ENCODE measurements around the gene PI16. TPM values are rescaled to one million over a fixed set of nuclear protein-coding genes. Genes with fewer than 3 reads are reported as not detected.

The PI16 gene
- total RNA-seq, 1 experiment from 2014 or later: 0.17 TPM

DNA sequence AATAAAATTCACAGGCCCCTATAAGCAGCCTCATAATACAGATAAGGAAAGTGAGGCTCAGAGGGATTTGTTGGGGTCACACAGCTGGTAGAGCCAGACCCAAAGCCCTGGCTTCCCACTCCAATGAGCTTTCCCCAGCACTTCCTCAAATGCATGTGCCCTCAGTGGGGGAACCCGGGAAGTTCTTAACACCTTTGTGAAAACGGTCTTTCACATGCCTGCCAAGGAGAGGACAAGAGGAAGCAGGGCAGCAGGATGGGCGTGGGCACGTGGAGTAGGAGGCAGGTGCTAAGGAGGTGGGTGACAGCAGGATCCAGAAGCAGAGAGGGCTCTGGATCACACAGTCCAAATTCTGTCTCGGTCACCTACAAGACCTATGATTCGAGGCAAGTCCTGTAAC is 598 bp downstream of the PI16 start (continued):
- TF ChIP-seq, protein P1, sequence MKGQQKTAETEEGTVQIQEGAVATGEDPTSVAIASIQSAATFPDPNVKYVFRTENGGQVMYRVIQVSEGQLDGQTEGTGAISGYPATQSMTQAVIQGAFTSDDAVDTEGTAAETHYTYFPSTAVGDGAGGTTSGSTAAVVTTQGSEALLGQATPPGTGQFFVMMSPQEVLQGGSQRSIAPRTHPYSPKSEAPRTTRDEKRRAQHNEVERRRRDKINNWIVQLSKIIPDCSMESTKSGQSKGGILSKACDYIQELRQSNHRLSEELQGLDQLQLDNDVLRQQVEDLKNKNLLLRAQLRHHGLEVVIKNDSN (CRISPR knock-in tag; IDR thresholded peaks at IDR 0.05): no peak
- TF ChIP-seq, protein P2, sequence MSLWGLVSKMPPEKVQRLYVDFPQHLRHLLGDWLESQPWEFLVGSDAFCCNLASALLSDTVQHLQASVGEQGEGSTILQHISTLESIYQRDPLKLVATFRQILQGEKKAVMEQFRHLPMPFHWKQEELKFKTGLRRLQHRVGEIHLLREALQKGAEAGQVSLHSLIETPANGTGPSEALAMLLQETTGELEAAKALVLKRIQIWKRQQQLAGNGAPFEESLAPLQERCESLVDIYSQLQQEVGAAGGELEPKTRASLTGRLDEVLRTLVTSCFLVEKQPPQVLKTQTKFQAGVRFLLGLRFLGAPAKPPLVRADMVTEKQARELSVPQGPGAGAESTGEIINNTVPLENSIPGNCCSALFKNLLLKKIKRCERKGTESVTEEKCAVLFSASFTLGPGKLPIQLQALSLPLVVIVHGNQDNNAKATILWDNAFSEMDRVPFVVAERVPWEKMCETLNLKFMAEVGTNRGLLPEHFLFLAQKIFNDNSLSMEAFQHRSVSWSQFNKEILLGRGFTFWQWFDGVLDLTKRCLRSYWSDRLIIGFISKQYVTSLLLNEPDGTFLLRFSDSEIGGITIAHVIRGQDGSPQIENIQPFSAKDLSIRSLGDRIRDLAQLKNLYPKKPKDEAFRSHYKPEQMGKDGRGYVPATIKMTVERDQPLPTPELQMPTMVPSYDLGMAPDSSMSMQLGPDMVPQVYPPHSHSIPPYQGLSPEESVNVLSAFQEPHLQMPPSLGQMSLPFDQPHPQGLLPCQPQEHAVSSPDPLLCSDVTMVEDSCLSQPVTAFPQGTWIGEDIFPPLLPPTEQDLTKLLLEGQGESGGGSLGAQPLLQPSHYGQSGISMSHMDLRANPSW (CRISPR knock-in tag; conservative IDR thresholded peaks at IDR 0.05; ENCODE audit: low read depth): no peak
- TF ChIP-seq ZNF416 (CRISPR knock-in tag; IDR thresholded peaks at IDR 0.05) (no peak), SOX15 (CRISPR knock-in tag; IDR thresholded peaks at IDR 0.05) (no peak), RORB (CRISPR knock-in tag; IDR thresholded peaks at IDR 0.05) (no peak)
- TF ChIP-seq, protein P3, sequence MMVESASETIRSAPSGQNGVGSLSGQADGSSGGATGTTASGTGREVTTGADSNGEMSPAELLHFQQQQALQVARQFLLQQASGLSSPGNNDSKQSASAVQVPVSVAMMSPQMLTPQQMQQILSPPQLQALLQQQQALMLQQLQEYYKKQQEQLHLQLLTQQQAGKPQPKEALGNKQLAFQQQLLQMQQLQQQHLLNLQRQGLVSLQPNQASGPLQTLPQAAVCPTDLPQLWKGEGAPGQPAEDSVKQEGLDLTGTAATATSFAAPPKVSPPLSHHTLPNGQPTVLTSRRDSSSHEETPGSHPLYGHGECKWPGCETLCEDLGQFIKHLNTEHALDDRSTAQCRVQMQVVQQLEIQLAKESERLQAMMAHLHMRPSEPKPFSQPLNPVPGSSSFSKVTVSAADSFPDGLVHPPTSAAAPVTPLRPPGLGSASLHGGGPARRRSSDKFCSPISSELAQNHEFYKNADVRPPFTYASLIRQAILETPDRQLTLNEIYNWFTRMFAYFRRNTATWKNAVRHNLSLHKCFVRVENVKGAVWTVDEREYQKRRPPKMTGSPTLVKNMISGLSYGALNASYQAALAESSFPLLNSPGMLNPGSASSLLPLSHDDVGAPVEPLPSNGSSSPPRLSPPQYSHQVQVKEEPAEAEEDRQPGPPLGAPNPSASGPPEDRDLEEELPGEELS (CRISPR knock-in tag; IDR thresholded peaks at IDR 0.05): no peak
- TF ChIP-seq, protein P4, sequence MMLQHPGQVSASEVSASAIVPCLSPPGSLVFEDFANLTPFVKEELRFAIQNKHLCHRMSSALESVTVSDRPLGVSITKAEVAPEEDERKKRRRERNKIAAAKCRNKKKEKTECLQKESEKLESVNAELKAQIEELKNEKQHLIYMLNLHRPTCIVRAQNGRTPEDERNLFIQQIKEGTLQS (CRISPR knock-in tag; conservative IDR thresholded peaks at IDR 0.05): no peak

DNA sequence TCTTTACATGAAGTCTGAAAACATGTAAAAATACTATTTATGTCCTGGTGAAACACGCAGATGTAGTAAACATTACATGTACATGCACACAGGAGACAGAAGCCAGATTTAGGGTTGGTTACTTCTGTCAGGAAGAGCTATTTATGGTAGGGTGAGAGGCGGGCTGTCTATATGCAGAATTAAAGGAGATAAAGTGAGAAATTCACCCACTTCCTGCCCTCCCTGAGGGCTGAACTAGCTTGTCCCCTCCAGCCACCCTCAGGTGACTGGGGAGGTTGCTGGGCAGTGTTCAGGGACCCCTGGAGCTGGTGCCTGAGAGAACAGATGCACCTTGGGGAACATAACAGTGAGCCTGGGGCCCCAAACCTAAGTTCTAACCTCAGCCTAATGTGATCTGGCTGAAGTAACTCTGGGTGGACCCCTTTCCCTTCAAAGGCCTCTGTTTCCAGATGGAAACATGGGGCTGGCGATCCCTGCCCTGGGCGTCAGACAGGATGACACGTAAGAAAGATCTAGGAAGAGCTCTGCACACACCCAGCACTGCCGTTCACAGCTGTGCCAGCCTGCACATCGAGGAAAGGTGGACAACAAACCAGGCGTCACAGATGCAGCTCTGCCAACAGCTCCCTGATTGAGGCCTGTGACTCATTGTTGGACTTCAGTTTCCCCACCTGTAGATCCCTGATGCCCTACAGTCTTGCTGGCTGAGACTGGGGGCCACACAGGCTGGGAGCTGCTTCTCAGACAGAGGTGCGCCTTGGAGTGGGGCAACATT is 1.3 kb downstream of the PI16 start:
- Mint-ChIP-seq H3K27me3 (ENCODE audit: low read depth) (no peaks in the 10 kb centered on the region), H3K36me3 (no peaks in the 10 kb centered on the region), H3K4me1 (peaks cover 9% of the 10 kb centered on the region), H3K27ac (no peak overlapping the region; the same call in 1 of the 2 replicates), H3K9me3 (no peaks in the 10 kb centered on the region), H3K4me3 (no peak overlapping the region)
- ChIA-PET CTCF (interaction anchor here (0.6 to 1.8 kb wide), 6 partner anchors 22 to 254 kb away, joined by 3 to 11 read pairs (median 4); no protein-coding TSS in a partner anchor), POLR2A (no interaction called here)
- ATAC-seq (no peak), DNase-seq (ENCODE audit: low spot score) (peak; percentile 8)
- TF ChIP-seq IRF2 (CRISPR knock-in tag; IDR thresholded peaks at IDR 0.05; ENCODE audit: borderline replicate concordance, low read depth) (no peak), JUN (CRISPR knock-in tag; IDR thresholded peaks at IDR 0.05) (no peak), RELA (CRISPR knock-in tag; IDR thresholded peaks at IDR 0.05; ENCODE audit: borderline replicate concordance) (no peak), ESRRA (CRISPR knock-in tag; IDR thresholded peaks at IDR 0.05; ENCODE audit: borderline replicate concordance) (no peak), FOXJ3 (CRISPR knock-in tag; IDR thresholded peaks at IDR 0.05; ENCODE audit: borderline replicate concordance) (no peak), MXD4 (CRISPR knock-in tag; IDR thresholded peaks at IDR 0.05; ENCODE audit: borderline replicate concordance) (no peak), TP53 (CRISPR knock-in tag; IDR thresholded peaks at IDR 0.05) (no peak), SP1 (CRISPR knock-in tag; conservative IDR thresholded peaks at IDR 0.05) (no peak), ZNF423 (CRISPR knock-in tag; IDR thresholded peaks at IDR 0.05) (no peak), SMAD4 (CRISPR knock-in tag; IDR thresholded peaks at IDR 0.05) (no peak)
- TF ChIP-seq, protein P1 (CRISPR knock-in tag; IDR thresholded peaks at IDR 0.05): no peak
- TF ChIP-seq, protein P5, sequence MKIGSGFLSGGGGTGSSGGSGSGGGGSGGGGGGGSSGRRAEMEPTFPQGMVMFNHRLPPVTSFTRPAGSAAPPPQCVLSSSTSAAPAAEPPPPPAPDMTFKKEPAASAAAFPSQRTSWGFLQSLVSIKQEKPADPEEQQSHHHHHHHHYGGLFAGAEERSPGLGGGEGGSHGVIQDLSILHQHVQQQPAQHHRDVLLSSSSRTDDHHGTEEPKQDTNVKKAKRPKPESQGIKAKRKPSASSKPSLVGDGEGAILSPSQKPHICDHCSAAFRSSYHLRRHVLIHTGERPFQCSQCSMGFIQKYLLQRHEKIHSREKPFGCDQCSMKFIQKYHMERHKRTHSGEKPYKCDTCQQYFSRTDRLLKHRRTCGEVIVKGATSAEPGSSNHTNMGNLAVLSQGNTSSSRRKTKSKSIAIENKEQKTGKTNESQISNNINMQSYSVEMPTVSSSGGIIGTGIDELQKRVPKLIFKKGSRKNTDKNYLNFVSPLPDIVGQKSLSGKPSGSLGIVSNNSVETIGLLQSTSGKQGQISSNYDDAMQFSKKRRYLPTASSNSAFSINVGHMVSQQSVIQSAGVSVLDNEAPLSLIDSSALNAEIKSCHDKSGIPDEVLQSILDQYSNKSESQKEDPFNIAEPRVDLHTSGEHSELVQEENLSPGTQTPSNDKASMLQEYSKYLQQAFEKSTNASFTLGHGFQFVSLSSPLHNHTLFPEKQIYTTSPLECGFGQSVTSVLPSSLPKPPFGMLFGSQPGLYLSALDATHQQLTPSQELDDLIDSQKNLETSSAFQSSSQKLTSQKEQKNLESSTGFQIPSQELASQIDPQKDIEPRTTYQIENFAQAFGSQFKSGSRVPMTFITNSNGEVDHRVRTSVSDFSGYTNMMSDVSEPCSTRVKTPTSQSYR (CRISPR knock-in tag; IDR thresholded peaks at IDR 0.05): no peak
- TF ChIP-seq, protein P3 (CRISPR knock-in tag; IDR thresholded peaks at IDR 0.05): no peak
- TF ChIP-seq, protein P6, sequence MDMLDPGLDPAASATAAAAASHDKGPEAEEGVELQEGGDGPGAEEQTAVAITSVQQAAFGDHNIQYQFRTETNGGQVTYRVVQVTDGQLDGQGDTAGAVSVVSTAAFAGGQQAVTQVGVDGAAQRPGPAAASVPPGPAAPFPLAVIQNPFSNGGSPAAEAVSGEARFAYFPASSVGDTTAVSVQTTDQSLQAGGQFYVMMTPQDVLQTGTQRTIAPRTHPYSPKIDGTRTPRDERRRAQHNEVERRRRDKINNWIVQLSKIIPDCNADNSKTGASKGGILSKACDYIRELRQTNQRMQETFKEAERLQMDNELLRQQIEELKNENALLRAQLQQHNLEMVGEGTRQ (CRISPR knock-in tag; IDR thresholded peaks at IDR 0.05): no peak
